Karpas-422 (cell line): ENCODE data around the gene NHS. TPM values are rescaled to one million over a fixed set of nuclear protein-coding genes. Genes with fewer than 3 reads are reported as not detected.

Experiments
- DNase-seq: peaks from one replicate; pipeline ENCODE4 v3.0.0-alpha.2; 2015
- H2AFZ ChIP-seq: fragments of 200-600 bp; sonication (generic); 2 replicates; pipeline ENCODE4 v1.6.1; 2014; ENCODE audit warnings: antibody characterized with exemption, low read length, mixed read lengths
- H3K27ac ChIP-seq: fragments of 200-600 bp; sonication (generic); 2 replicates; pipeline ENCODE4 v1.5.1; 2014; ENCODE audit warnings: mild to moderate bottlenecking, low read length, moderate library complexity
- H3K27me3 ChIP-seq: fragments of 200-600 bp; sonication (generic); 2 replicates; pipeline ENCODE4 v1.6.1; 2014; ENCODE audit warnings: low read length, mixed read lengths
- H3K36me3 ChIP-seq: fragments of 200-600 bp; sonication (generic); 2 replicates; pipeline ENCODE4 v1.6.1; 2014; ENCODE audit warnings: low read length, mixed read lengths; ENCODE audit not compliant: insufficient read depth
- H3K4me1 ChIP-seq: fragments of 200-600 bp; sonication (generic); 2 replicates; pipeline ENCODE4 v1.6.1; 2014; ENCODE audit warnings: mild to moderate bottlenecking, low read length, mixed read lengths
- H3K4me2 ChIP-seq: fragments of 200-600 bp; sonication (generic); 2 replicates; pipeline ENCODE4 v1.6.1; 2014; ENCODE audit warnings: low read length, low read depth, mild to moderate bottlenecking; ENCODE audit not compliant: poor library complexity, severe bottlenecking
- H3K4me3 ChIP-seq: fragments of 200-600 bp; sonication (generic); 2 replicates; pipeline ENCODE4 v1.5.1; 2014; ENCODE audit warnings: mild to moderate bottlenecking, antibody characterized with exemption, low read length, mixed read lengths
- H3K79me2 ChIP-seq: fragments of 200-600 bp; sonication (generic); 2 replicates; pipeline ENCODE4 v1.6.1; 2014; ENCODE audit warnings: mild to moderate bottlenecking, low read length, mixed read lengths
- H3K9ac ChIP-seq: fragments of 200-600 bp; sonication (generic); 2 replicates; pipeline ENCODE4 v1.6.0; 2014; ENCODE audit warnings: low read length
- H3K9me2 ChIP-seq: fragments of 200-600 bp; sonication (generic), shearing (Covaris generic); replicated peaks from 2 replicates; pipeline ENCODE4 v1.6.0; 2014; ENCODE audit warnings: mild to moderate bottlenecking, low read length, moderate library complexity; ENCODE audit not compliant: insufficient read depth
- H3K9me3 ChIP-seq: fragments of 300-700, 200-600 bp; sonication (generic); 2 replicates; pipeline ENCODE4 v1.6.1; 2014; ENCODE audit warnings: low read length, mixed read lengths
- H4K20me1 ChIP-seq: fragments of 200-600 bp; sonication (generic); 2 replicates; pipeline ENCODE4 v1.6.1; 2014; ENCODE audit warnings: mild to moderate bottlenecking, antibody characterized with exemption, low read length, low read depth; ENCODE audit not compliant: insufficient read depth
- total RNA-seq: library from RNA; depleted of rRNA; stranded (reverse); fragments of >200 nt; shearing (Covaris generic); gene quantifications from 2 replicates; pipeline ENCODE4 v1.2.3, GENCODE V29; 2014; ENCODE audit warnings: low replicate concordance

Gene NHS
- total RNA-seq, 1 experiment from 2014 or later: 0.15 TPM

GRCh38 chrX:17410651-17411050 is 35.7 kb downstream of the NHS start:
- H3K27me3 ChIP-seq: 0 out of 2 replicates have a peak, but pooled peaks cover 2% of the 10 kb centered on the region
- H3K4me1 ChIP-seq: no peaks in the 10 kb centered on the region
- H3K79me2 ChIP-seq: no peaks in the 10 kb centered on the region
- no peak for DNase-seq
- H3K4me2 ChIP-seq: no peak overlapping the region
- H3K9me3 ChIP-seq: no peaks in the 10 kb centered on the region
- no peak overlapping the region for H3K27ac ChIP-seq
- no peaks in the 10 kb centered on the region for H4K20me1 ChIP-seq
- no peak overlapping the region for H3K9ac ChIP-seq
- H2AFZ ChIP-seq: no peak overlapping the region
- no peaks in the 10 kb centered on the region for H3K9me2 ChIP-seq
- no peaks in the 10 kb centered on the region for H3K36me3 ChIP-seq
- H3K4me3 ChIP-seq: no peak overlapping the region

DNA sequence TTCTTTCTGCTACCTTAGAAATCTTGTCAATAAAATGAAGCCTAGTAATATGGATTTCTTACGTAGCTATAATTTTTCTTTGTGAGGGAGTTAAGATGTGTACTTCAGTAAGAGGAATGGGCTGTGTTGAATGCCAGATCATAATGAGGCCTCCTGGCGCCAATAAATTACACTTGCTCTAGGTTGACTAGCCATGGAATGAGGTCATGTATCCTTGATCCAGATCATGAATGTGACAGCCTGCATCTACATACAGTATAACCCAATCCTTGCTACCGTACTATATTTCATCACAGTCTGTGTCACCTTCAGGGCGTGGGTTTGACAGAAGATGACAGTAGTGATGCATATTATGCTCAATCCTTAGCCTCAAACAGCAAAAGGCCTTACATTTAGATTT is 36.2 kb downstream of the NHS start:
- no peaks in the 10 kb centered on the region for H3K9me2 ChIP-seq
- DNase-seq: no peak
- H3K4me2 ChIP-seq: no peak overlapping the region
- H3K27me3 ChIP-seq: 0 out of 2 replicates have a peak, but pooled peaks cover 2% of the 10 kb centered on the region
- H3K36me3 ChIP-seq: no peaks in the 10 kb centered on the region
- no peak overlapping the region for H2AFZ ChIP-seq
- no peaks in the 10 kb centered on the region for H4K20me1 ChIP-seq
- H3K9ac ChIP-seq: no peak overlapping the region
- no peak overlapping the region for H3K27ac ChIP-seq
- no peaks in the 10 kb centered on the region for H3K4me1 ChIP-seq
- H3K79me2 ChIP-seq: no peaks in the 10 kb centered on the region
- H3K9me3 ChIP-seq: no peaks in the 10 kb centered on the region
- H3K4me3 ChIP-seq: no peak overlapping the region

DNA sequence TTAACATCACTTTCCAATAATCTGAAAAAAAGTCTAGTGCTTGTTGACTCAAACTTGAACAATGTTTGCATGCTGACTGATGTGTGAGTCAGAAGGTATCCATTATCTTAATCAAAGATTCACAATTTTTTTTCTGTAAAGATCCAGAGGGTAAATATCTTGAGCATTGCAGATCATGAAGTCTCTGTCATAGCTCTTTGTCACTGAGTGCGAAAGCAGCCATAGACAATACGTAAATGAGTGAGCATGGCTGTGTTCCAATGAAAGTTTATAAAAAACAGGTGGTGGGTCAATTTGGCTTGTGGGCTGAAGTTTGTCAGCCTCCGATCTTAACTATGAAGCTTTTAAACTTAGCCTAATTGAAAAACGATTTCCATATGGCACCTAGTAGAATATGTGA is 37.7 kb downstream of the NHS start:
- Histone ChIP-seq H3K27ac (no peak overlapping the region), H3K9ac (no peak overlapping the region), H3K79me2 (no peaks in the 10 kb centered on the region), H3K4me1 (no peaks in the 10 kb centered on the region), H3K9me3 (no peaks in the 10 kb centered on the region), H2AFZ (no peak overlapping the region), H3K4me3 (no peak overlapping the region), H3K36me3 (no peaks in the 10 kb centered on the region), H3K27me3 (0 out of 2 replicates have a peak, but pooled peaks cover 2% of the 10 kb centered on the region), H3K4me2 (no peak overlapping the region), H3K9me2 (no peaks in the 10 kb centered on the region), H4K20me1 (no peaks in the 10 kb centered on the region)
- DNase-seq: no peak

DNA sequence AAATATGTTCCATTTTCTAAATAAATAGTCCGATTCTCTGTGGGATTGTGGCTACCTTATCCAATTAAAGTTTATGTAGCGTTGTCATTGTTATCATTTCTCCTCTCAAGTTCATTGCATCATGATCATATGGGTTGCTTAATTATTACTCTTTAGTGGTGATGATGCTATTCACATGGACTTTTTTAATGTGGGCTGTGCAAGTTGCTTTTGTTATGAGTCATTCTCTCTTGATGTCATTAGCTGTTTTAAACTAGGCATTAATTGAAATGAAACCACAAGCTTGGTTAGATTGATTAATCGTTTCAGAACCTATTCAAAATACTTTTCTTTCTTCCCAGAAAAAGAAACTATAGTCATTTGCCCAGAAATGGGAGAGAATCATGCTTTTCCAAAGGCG is 38.2 kb downstream of the NHS start:
- H3K79me2 ChIP-seq: no peaks in the 10 kb centered on the region

GRCh38 chrX:17414027-17414658 is 39.1 kb downstream of the NHS start:
- Histone ChIP-seq H3K27me3 (0 out of 2 replicates have a peak, but pooled peaks cover 2% of the 10 kb centered on the region), H3K9ac (no peak overlapping the region), H3K36me3 (no peaks in the 10 kb centered on the region), H3K27ac (no peak overlapping the region), H3K9me3 (no peaks in the 10 kb centered on the region), H2AFZ (no peak overlapping the region), H3K4me1 (no peaks in the 10 kb centered on the region), H3K9me2 (no peaks in the 10 kb centered on the region), H3K4me2 (no peak overlapping the region), H3K79me2 (no peaks in the 10 kb centered on the region), H3K4me3 (no peak overlapping the region), H4K20me1 (no peaks in the 10 kb centered on the region)
- DNase-seq: no peak

More for the DNA sequence above, 38.2 kb downstream of the NHS start:
- no peak for DNase-seq
- no peak overlapping the region for H3K4me2 ChIP-seq
- H3K9ac ChIP-seq: no peak overlapping the region
- H3K4me3 ChIP-seq: no peak overlapping the region
- H4K20me1 ChIP-seq: no peaks in the 10 kb centered on the region
- H3K36me3 ChIP-seq: no peaks in the 10 kb centered on the region
- 0 out of 2 replicates have a peak, but pooled peaks cover 2% of the 10 kb centered on the region for H3K27me3 ChIP-seq
- no peak overlapping the region for H2AFZ ChIP-seq
- H3K9me2 ChIP-seq: no peaks in the 10 kb centered on the region
- no peak overlapping the region for H3K27ac ChIP-seq
- H3K9me3 ChIP-seq: no peaks in the 10 kb centered on the region
- H3K4me1 ChIP-seq: no peaks in the 10 kb centered on the region

DNA sequence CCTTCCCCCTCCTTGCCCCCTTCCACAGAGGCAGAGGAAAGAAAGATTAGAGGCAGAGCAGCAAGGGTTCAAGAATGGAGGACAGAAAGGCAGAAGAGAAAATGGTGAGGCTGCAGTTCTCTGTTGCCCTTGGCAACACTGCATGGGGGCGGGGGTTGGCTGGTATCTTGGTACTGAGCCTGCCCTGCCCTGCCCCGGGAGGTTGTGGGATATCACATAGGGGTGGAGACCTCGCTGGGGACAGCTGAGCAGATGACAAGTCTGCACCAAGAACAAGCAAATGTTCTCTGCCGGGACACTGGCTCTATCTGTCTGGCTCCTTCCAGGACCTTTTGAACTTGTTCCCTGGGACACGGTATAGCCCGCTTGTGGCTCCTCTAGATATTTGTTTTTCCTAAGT is 39.8 kb downstream of the NHS start:
- Histone ChIP-seq H3K9me2 (no peaks in the 10 kb centered on the region), H3K4me1 (no peaks in the 10 kb centered on the region), H3K4me3 (no peak overlapping the region), H3K79me2 (no peaks in the 10 kb centered on the region), H3K9ac (no peak overlapping the region), H3K36me3 (no peaks in the 10 kb centered on the region), H4K20me1 (no peaks in the 10 kb centered on the region), H3K4me2 (no peak overlapping the region), H3K9me3 (no peaks in the 10 kb centered on the region), H3K27me3 (0 out of 2 replicates have a peak, but pooled peaks cover 2% of the 10 kb centered on the region), H3K27ac (no peak overlapping the region), H2AFZ (no peak overlapping the region)
- DNase-seq: no peak

- 0 out of 2 replicates have a peak, but pooled peaks cover 2% of the 10 kb centered on the region for H3K27me3 ChIP-seq
- no peaks in the 10 kb centered on the region for H3K36me3 ChIP-seq
- no peak overlapping the region for H3K27ac ChIP-seq
- H3K79me2 ChIP-seq: no peaks in the 10 kb centered on the region
- H3K9me2 ChIP-seq: no peaks in the 10 kb centered on the region
- H2AFZ ChIP-seq: no peak overlapping the region
- H3K4me2 ChIP-seq: no peak overlapping the region
- no peaks in the 10 kb centered on the region for H4K20me1 ChIP-seq
- DNase-seq: no peak
- no peaks in the 10 kb centered on the region for H3K4me1 ChIP-seq
- no peak overlapping the region for H3K9ac ChIP-seq
- no peaks in the 10 kb centered on the region for H3K9me3 ChIP-seq
- no peak overlapping the region for H3K4me3 ChIP-seq
Observed at GRCh38 chrX:17415242-17415810, 40.3 kb downstream of the NHS start.

DNA sequence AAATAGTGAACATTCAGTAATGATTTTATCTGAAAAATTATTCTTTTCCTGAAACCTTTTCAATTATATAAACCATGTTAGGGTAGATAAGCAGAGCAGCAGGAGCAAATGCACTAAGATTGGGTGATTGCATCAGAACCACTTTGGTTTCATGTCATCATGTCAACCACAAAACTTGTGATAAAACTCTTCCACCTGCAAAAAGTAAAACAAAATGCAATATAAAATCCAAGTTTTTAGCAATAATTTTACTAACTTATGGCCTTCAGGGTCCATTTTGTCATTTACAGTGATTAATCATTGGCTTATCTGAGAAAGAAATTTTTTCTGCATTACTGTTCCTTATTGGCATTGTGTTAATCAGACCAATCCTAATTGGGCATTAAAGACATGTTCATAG is 42.4 kb downstream of the NHS start:
- Histone ChIP-seq H3K9me2 (no peaks in the 10 kb centered on the region), H3K79me2 (no peaks in the 10 kb centered on the region)

More for the DNA sequence above, 42.4 kb downstream of the NHS start:
- Histone ChIP-seq H4K20me1 (no peaks in the 10 kb centered on the region), H2AFZ (no peak overlapping the region), H3K4me1 (no peaks in the 10 kb centered on the region), H3K27ac (no peak overlapping the region), H3K36me3 (no peaks in the 10 kb centered on the region), H3K4me2 (no peak overlapping the region), H3K9ac (no peak overlapping the region), H3K27me3 (no peaks in the 10 kb centered on the region), H3K9me3 (no peaks in the 10 kb centered on the region), H3K4me3 (no peak overlapping the region)
- DNase-seq: no peak
